HepG2 (cell line): ENCODE data around the gene HACL1. TPM values are rescaled to one million over a fixed set of nuclear protein-coding genes. Genes with fewer than 3 reads are reported as not detected.

Source experiments
- ATAC-seq: fragments of 200-7000 bp; cut with Tn5 transposase; 3 replicates; pipeline ENCODE4 v1.9.1; 2020; ENCODE audit warnings: mild to moderate bottlenecking, moderate library complexity
- BruUV-seq: library from RNA; stranded (reverse); fragments of 400-500 nt; replicated peaks from 2 replicates; lab custom pipeline; 2021; lab: Mats Ljungman, UMichigan
- CTCF ChIA-PET: fragments of 300-600 bp; formaldehyde crosslinking; extraction: SDS; loops from one replicate; lab custom pipeline; 2021; ENCODE audit warnings: low total read pairs, inconsistent platforms, low intra/inter-chr PET ratio; lab: Yijun Ruan, JAX
- POLR2A ChIA-PET: fragments of 350-600 bp; sonication (Branson Sonifier 250); formaldehyde crosslinking; loops from one replicate; lab custom pipeline; 2020; ENCODE audit warnings: antibody characterized with exemption, inconsistent platforms; lab: Yijun Ruan, JAX
- DNase-seq: peaks from one replicate; pipeline ENCODE4 v3.0.0-alpha.2; 2015; ENCODE audit warnings: low spot score
- FAIRE-seq: peaks from 3 replicates; lab custom pipeline; 2011; peaks lifted over from hg19 to GRCh38; lab: Jason Lieb, UNC
- H2AFZ ChIP-seq: one replicate; pipeline ENCODE4 v1.6.1; 2011; ENCODE audit warnings: low read length, inconsistent platforms
- H3K27ac ChIP-seq: fragments of 300-600 bp; 3 replicates; pipeline ENCODE4 v1.8.0; 2011; ENCODE audit warnings: mixed run types, mild to moderate bottlenecking, mixed read lengths, low read length, inconsistent platforms; ENCODE audit not compliant: insufficient read depth; ENCODE audit errors: extremely low read length
- H3K27me3 ChIP-seq, 2 experiments: fragments of 200-600 bp in 1 of 2; 2 replicates in 1 of 2; 3 replicates in 1 of 2; pipeline versions ENCODE4 v1.6.0 to v1.8.0; 2011; ENCODE audit warnings: low read length in 2 of 2, mild to moderate bottlenecking in 2 of 2, moderate library complexity in 2 of 2, inconsistent platforms in 1 of 2; ENCODE audit not compliant: insufficient read depth in 2 of 2, control insufficient read depth in 1 of 2
- H3K36me3 ChIP-seq, 2 experiments: fragments of 200-600 bp in 1 of 2; replicated peaks in 1 of 2; 2 replicates in 1 of 2; 3 replicates in 1 of 2; pipeline versions ENCODE4 v1.5.1 to v1.8.0; 2011; ENCODE audit warnings: low read length in 2 of 2, inconsistent platforms in 1 of 2; ENCODE audit not compliant: insufficient read depth in 2 of 2, control insufficient read depth in 1 of 2
- H3K4me1 ChIP-seq: 2 replicates; pipeline ENCODE4 v1.5.1; 2012; ENCODE audit warnings: low read length, inconsistent platforms; ENCODE audit not compliant: insufficient read depth
- H3K4me2 ChIP-seq: 2 replicates; pipeline ENCODE4 v1.6.0; 2011; ENCODE audit warnings: low read depth, low read length, inconsistent platforms
- H3K4me3 ChIP-seq, 3 experiments: fragments of 200-600 bp in 1 of 3; sonication (generic), shearing (Covaris generic) in 1 of 3; replicated peaks in 1 of 3; 2 replicates each; pipeline ENCODE4 v1.5.1; 2011 to 2016; ENCODE audit warnings: low read length in 3 of 3, inconsistent platforms in 2 of 3, low read depth in 2 of 3, mild to moderate bottlenecking in 2 of 3, control low read depth in 1 of 3, mixed read lengths in 1 of 3; ENCODE audit not compliant: insufficient read depth in 1 of 3
- H3K79me2 ChIP-seq: one replicate; pipeline ENCODE4 v1.6.1; 2011; ENCODE audit warnings: low read length, inconsistent platforms; ENCODE audit not compliant: insufficient read depth
- H3K9ac ChIP-seq: 2 replicates; pipeline ENCODE4 v1.6.0; 2011; ENCODE audit warnings: mild to moderate bottlenecking, low read depth, low read length, inconsistent platforms; ENCODE audit not compliant: insufficient read depth
- H3K9me3 ChIP-seq: 2 replicates; pipeline ENCODE4 v1.5.1; 2012; ENCODE audit warnings: mild to moderate bottlenecking, low read length
- H4K20me1 ChIP-seq: 2 replicates; pipeline ENCODE4 v1.6.0; 2011; ENCODE audit warnings: inconsistent platforms, mild to moderate bottlenecking, low read length, moderate library complexity; ENCODE audit not compliant: insufficient read depth
- ATAD3A ChIP-seq: sonication (generic); formaldehyde crosslinking; IDR thresholded peaks from 2 replicates; pipeline ENCODE4 v1.4.0; 2020; ENCODE audit warnings: missing genetic modification reagents
- ATF7 ChIP-seq, 2 experiments: fragments of 450-650 bp in 1 of 2; sonication (generic) in 1 of 2; formaldehyde crosslinking in 1 of 2; IDR thresholded peaks; 2 replicates each; pipeline versions ENCODE4 v1.4.0 to v1.6.1; 2016 to 2020; ENCODE audit warnings: antibody characterized with exemption in 1 of 2, mild to moderate bottlenecking in 1 of 2, missing genetic modification reagents in 1 of 2
- ELF1 ChIP-seq: sonication (generic); formaldehyde crosslinking; IDR thresholded peaks from 2 replicates; pipeline ENCODE4 v1.4.0; 2020; ENCODE audit warnings: missing genetic modification reagents
- FOXP1 ChIP-seq, 2 experiments: fragments of 450-650 bp in 1 of 2; IDR thresholded peaks; 2 replicates each; pipeline ENCODE4 v1.6.1; 2017 to 2018; ENCODE audit warnings: antibody characterized with exemption in 1 of 2
- GFI1 ChIP-seq: sonication (generic); formaldehyde crosslinking; IDR thresholded peaks from 2 replicates; pipeline ENCODE4 v1.5.0; 2020; ENCODE audit warnings: missing genetic modification reagents, mild to moderate bottlenecking, borderline replicate concordance
- HNF4A ChIP-seq: sonication (generic); formaldehyde crosslinking; IDR thresholded peaks from 2 replicates; pipeline ENCODE4 v1.4.0; 2020; ENCODE audit warnings: missing genetic modification reagents
- HNF4G ChIP-seq, 2 experiments: sonication (generic) in 1 of 2; formaldehyde crosslinking in 1 of 2; IDR thresholded peaks; 2 replicates each; pipeline versions ENCODE4 v1.4.0 to v1.6.1; 2011 to 2020; ENCODE audit warnings: borderline replicate concordance in 2 of 2, low read depth in 2 of 2, mild to moderate bottlenecking in 2 of 2, low read length in 1 of 2, missing genetic modification reagents in 1 of 2, moderate library complexity in 1 of 2
- MLLT10 ChIP-seq: sonication (generic); formaldehyde crosslinking; IDR thresholded peaks from 2 replicates; pipeline ENCODE4 v1.4.0; 2020; ENCODE audit warnings: missing genetic modification reagents
- MYNN ChIP-seq: sonication (generic); formaldehyde crosslinking; IDR thresholded peaks from 2 replicates; pipeline ENCODE4 v1.4.0; 2020; ENCODE audit warnings: mild to moderate bottlenecking, low read depth, missing genetic modification reagents
- NR2F6 ChIP-seq, 2 experiments: IDR thresholded peaks; 2 replicates each; pipeline ENCODE4 v1.6.1; 2016; ENCODE audit warnings: antibody characterized with exemption in 1 of 2, mild to moderate bottlenecking in 1 of 2
- POGZ ChIP-seq: sonication (generic); formaldehyde crosslinking; IDR thresholded peaks from 2 replicates; pipeline ENCODE4 v1.4.0; 2020; ENCODE audit warnings: mild to moderate bottlenecking, missing genetic modification reagents
- ZFYVE20 ChIP-seq: sonication (generic); formaldehyde crosslinking; IDR thresholded peaks from 2 replicates; pipeline ENCODE4 v1.8.0; 2023; ENCODE audit warnings: low read depth, mild to moderate bottlenecking, moderate library complexity, missing genetic modification reagents, borderline replicate concordance
- ZKSCAN5 ChIP-seq: sonication (generic); formaldehyde crosslinking; IDR thresholded peaks from 2 replicates; pipeline ENCODE4 v1.5.1; 2020; ENCODE audit warnings: mild to moderate bottlenecking, missing genetic modification reagents
- ZMYM3 ChIP-seq: sonication (generic); formaldehyde crosslinking; IDR thresholded peaks from 2 replicates; pipeline ENCODE4 v1.5.1; 2020; ENCODE audit warnings: mild to moderate bottlenecking, missing genetic modification reagents
- ZMYM4 ChIP-seq: sonication (generic); formaldehyde crosslinking; IDR thresholded peaks from 2 replicates; pipeline ENCODE4 v1.8.1; 2023; ENCODE audit warnings: mild to moderate bottlenecking, missing genetic modification reagents
- ZNF292 ChIP-seq: sonication (generic); formaldehyde crosslinking; IDR thresholded peaks from 2 replicates; pipeline ENCODE4 v1.8.1; 2022; ENCODE audit warnings: mild to moderate bottlenecking, low read depth, missing genetic modification reagents, borderline replicate concordance
- ZNF33B ChIP-seq: sonication (generic); formaldehyde crosslinking; IDR thresholded peaks from 2 replicates; pipeline ENCODE4 v1.5.1; 2020; ENCODE audit warnings: mild to moderate bottlenecking, missing genetic modification reagents
- ZNF496 ChIP-seq: sonication (generic); formaldehyde crosslinking; IDR thresholded peaks from 2 replicates; pipeline ENCODE4 v1.8.1; 2023; ENCODE audit warnings: mild to moderate bottlenecking, moderate library complexity, missing genetic modification reagents; ENCODE audit not compliant: insufficient replicate concordance
- ZNF605 ChIP-seq: sonication (generic); formaldehyde crosslinking; IDR thresholded peaks from 2 replicates; pipeline ENCODE4 v1.8.0; 2022; ENCODE audit warnings: mild to moderate bottlenecking, missing genetic modification reagents
- ZSCAN20 ChIP-seq: sonication (generic); formaldehyde crosslinking; IDR thresholded peaks from 2 replicates; pipeline ENCODE4 v1.4.0; 2020; ENCODE audit warnings: missing genetic modification reagents, mild to moderate bottlenecking, borderline replicate concordance
- WGBS: methylation state at CpG from one replicate; pipeline ENCODE4 v1.1.6; 2017; ENCODE audit warnings: low lambda C conversion rate; 5-methylcytosine and 5-hydroxymethylcytosine counted together
- in situ Hi-C: cut with HindIII; loops from 2 replicates; pipeline ENCODE4 v1.10.0; 2017; ENCODE audit warnings: low pct_unique_long_range_greater_than_20kb; ENCODE audit not compliant: extremely low pct_ligation_motif_present
- intact Hi-C: fragments of 100-400 bp; cut with micrococcal nuclease; formaldehyde crosslinking; loops from one replicate; pipeline ENCODE4 v1.10.0; 2022; ENCODE audit not compliant: unreplicated experiment
- polyA plus RNA-seq, 8 experiments: library from polyadenylated mRNA; depleted of rRNA in 3 of 8; stranded (reverse) in 7 of 8; unstranded in 1 of 8; fragments of >200 nt; fragmentation: Illumina TruSeq in 4 of 8; extraction: Trizol in 4 of 8; gene quantifications; 2 replicates each; pipeline versions ENCODE4 v1.2.1 to v1.2.3, GENCODE V29; 2011 to 2016; ENCODE audit warnings: low read depth in 4 of 8, missing spikeins in 1 of 8, mixed read lengths in 1 of 8; ENCODE audit not compliant: insufficient read depth in 1 of 8
- total RNA-seq, 5 experiments: library from RNA; depleted of rRNA; stranded (reverse); fragments of >200 nt; fragmentation: Illumina TruSeq; extraction: Trizol; gene quantifications; 2 replicates each; pipeline ENCODE4 v1.2.3, GENCODE V29; 2016; ENCODE audit warnings: low read depth in 1 of 5
- TF ChIP-seq, protein P1 (sequence below): sonication (generic); formaldehyde crosslinking; IDR thresholded peaks from 2 replicates; pipeline ENCODE4 v1.4.0; 2020; ENCODE audit warnings: mild to moderate bottlenecking, missing genetic modification reagents
- TF ChIP-seq, protein P2 (sequence below): IDR thresholded peaks from 2 replicates; pipeline ENCODE4 v1.6.1; 2016; ENCODE audit warnings: control low read depth

HACL1 gene
- total and polyA plus RNA-seq, 2 of the 13 experiments (the other 11 are each of a cell fraction or from before 2014, with no cell fraction given) = 22.1 to 25.7 TPM

DNA sequence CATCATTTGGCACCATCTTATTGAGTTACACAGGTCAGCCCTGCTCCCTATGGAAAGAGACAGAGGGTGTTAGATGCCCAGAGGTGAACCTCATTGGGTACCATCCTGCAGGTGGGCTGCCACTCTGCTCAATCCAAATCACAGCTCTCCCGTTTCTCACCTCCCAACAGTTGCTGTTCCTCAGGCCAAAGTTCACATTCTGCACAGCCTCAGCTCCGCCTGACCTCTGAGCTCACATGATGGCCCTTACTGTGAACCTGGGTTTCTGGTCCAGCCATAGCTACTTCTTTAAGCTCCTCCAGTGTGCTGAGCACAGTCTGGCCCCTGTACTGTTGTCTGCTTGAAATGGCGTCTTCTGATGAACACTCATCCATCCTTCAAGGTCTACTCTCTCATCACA, 48.0 kb upstream of the HACL1 start:
- H3K9ac ChIP-seq = no peak overlapping the region
- DNase-seq (no peak), FAIRE-seq (no peak), ATAC-seq (peak; percentile 69)
- no peak overlapping the region for H2AFZ ChIP-seq
- 42% methylated on average over 3 of the region's 3 CpGs for WGBS
- no peak overlapping the region for H3K27ac ChIP-seq
- H3K27me3 ChIP-seq = no peaks in the 10 kb centered on the region
- H3K9me3 ChIP-seq = no peaks in the 10 kb centered on the region
- H3K36me3 ChIP-seq = 0 out of 5 replicates have a peak, but pooled peaks cover 0 to 1% of the 10 kb centered on the region in 2 experiments
- ChIA-PET POLR2A (no interaction called here), CTCF (no interaction called here)
- intact Hi-C loops (no loop called here), in situ Hi-C loops (loop anchor here (25.0 kb wide), 1 partner anchor 588 kb away; no protein-coding TSS in a partner anchor)
- H3K4me1 ChIP-seq = peaks cover 10% of the 10 kb centered on the region
- no peak overlapping the region for H3K4me3 ChIP-seq
- no peak overlapping the region for H3K4me2 ChIP-seq
- H3K79me2 ChIP-seq = no peaks in the 10 kb centered on the region
- H4K20me1 ChIP-seq = no peaks in the 10 kb centered on the region
- no TSS peak for BruUV-seq
- TF ChIP-seq FOXP1 (IDR thresholded peaks at IDR 0.05) (no peak), FOXP1 (CRISPR knock-in tag; IDR thresholded peaks at IDR 0.05) (no peak), ELF1 (CRISPR knock-in tag) (no peak), ATF7 (IDR thresholded peaks at IDR 0.05) (no peak), ATF7 (CRISPR knock-in tag; IDR thresholded peaks at IDR 0.05) (no peak), ZNF33B (CRISPR knock-in tag) (no peak), ZMYM3 (CRISPR knock-in tag) (no peak), MLLT10 (CRISPR knock-in tag) (no peak), ATAD3A (CRISPR knock-in tag) (no peak), GFI1 (CRISPR knock-in tag) (peak; percentile 65), MYNN (CRISPR knock-in tag) (no peak), ZNF496 (no peak), ZMYM4 (CRISPR knock-in tag) (0 out of 2 replicates have a peak, but pooled peaks have one; percentile 22), ZKSCAN5 (CRISPR knock-in tag) (peak; percentile 88), HNF4G (IDR thresholded peaks at IDR 0.05; ENCODE audit: borderline replicate concordance, low read depth, low read length) (0 out of 2 replicates have a peak, but pooled peaks have one; percentile 26), HNF4G (CRISPR knock-in tag; IDR thresholded peaks at IDR 0.05; ENCODE audit: borderline replicate concordance, low read depth) (no peak), NR2F6 (IDR thresholded peaks at IDR 0.05) (0 out of 2 replicates have a peak, but pooled peaks have one; percentile 9), NR2F6 (CRISPR knock-in tag; IDR thresholded peaks at IDR 0.05) (no peak), ZSCAN20 (no peak), ZFYVE20 (CRISPR knock-in tag) (no peak), HNF4A (CRISPR knock-in tag) (peak; percentile 72), ZNF292 (CRISPR knock-in tag) (0 out of 2 replicates have a peak, but pooled peaks have one; percentile 18), ZNF605 (CRISPR knock-in tag) (0 out of 2 replicates have a peak, but pooled peaks have one; percentile 33), POGZ (CRISPR knock-in tag) (peak; percentile 29; the same call in 1 of the 2 replicates)
- TF ChIP-seq, protein P1, sequence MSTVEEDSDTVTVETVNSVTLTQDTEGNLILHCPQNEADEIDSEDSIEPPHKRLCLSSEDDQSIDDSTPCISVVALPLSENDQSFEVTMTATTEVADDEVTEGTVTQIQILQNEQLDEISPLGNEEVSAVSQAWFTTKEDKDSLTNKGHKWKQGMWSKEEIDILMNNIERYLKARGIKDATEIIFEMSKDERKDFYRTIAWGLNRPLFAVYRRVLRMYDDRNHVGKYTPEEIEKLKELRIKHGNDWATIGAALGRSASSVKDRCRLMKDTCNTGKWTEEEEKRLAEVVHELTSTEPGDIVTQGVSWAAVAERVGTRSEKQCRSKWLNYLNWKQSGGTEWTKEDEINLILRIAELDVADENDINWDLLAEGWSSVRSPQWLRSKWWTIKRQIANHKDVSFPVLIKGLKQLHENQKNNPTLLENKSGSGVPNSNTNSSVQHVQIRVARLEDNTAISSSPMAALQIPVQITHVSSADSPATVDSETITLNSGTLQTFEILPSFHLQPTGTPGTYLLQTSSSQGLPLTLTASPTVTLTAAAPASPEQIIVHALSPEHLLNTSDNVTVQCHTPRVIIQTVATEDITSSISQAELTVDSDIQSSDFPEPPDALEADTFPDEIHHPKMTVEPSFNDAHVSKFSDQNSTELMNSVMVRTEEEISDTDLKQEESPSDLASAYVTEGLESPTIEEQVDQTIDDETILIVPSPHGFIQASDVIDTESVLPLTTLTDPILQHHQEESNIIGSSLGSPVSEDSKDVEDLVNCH (CRISPR knock-in tag) = no peak
- TF ChIP-seq, protein P2, sequence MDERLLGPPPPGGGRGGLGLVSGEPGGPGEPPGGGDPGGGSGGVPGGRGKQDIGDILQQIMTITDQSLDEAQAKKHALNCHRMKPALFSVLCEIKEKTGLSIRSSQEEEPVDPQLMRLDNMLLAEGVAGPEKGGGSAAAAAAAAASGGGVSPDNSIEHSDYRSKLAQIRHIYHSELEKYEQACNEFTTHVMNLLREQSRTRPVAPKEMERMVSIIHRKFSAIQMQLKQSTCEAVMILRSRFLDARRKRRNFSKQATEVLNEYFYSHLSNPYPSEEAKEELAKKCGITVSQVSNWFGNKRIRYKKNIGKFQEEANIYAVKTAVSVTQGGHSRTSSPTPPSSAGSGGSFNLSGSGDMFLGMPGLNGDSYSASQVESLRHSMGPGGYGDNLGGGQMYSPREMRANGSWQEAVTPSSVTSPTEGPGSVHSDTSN (CRISPR knock-in tag) = no peak
